Ovary (tissue), 3 donors: Measurements from ENCODE around the gene TIMP3.

ENCODE experiments used
- CTCF ChIP-seq, 3 donors: fragments of 450-650 bp in 2 of 3; fragments of 200-600 bp in 1 of 3; IDR thresholded peaks; one replicate each; pipeline versions ENCODE4 v1.5.1 to v1.8.0; 2016 to 2022; ENCODE audit warnings: antibody characterized with exemption in 3 of 3, mild to moderate bottlenecking in 1 of 3
- POLR2A ChIP-seq: fragments of 450-650 bp; IDR thresholded peaks from one replicate; pipeline ENCODE4 v1.6.1; 2017; ENCODE audit warnings: antibody characterized with exemption, mild to moderate bottlenecking, moderate library complexity
- donor health status: DM: no; HTN: no; CAD: no.

GRCh38 chr22:32866953-32867352 lies 65.4 kb downstream of the TIMP3 start:
- no peak for TF ChIP-seq CTCF (IDR thresholded peaks at IDR 0.05)
- no peak for TF ChIP-seq POLR2A
